OCI-LY1 (cell line): ENCODE measurements around the gene GRIA1.

ENCODE experiments used
- H2AFZ ChIP-seq: fragments of 200-600 bp; sonication (generic), shearing (Covaris generic); 2 replicates; pipeline ENCODE4 v1.6.0; 2014; ENCODE audit warnings: antibody characterized with exemption, mild to moderate bottlenecking, low read length
- H3F3A ChIP-seq: fragments of 200-600 bp; sonication (generic), shearing (Covaris generic); 2 replicates; pipeline ENCODE4 v1.6.0; 2014; ENCODE audit warnings: mild to moderate bottlenecking, antibody characterized with exemption, low read length, moderate library complexity; ENCODE audit not compliant: insufficient read depth
- H3K27ac ChIP-seq: fragments of 200-600 bp; sonication (generic); 2 replicates; pipeline ENCODE4 v1.5.1; 2014; ENCODE audit warnings: low read length, mixed run types, mild to moderate bottlenecking, low read depth; ENCODE audit not compliant: poor library complexity, severe bottlenecking
- H3K27me3 ChIP-seq: fragments of 200-600 bp; sonication (generic); 2 replicates; pipeline ENCODE4 v1.6.0; 2014; ENCODE audit warnings: antibody characterized with exemption, mild to moderate bottlenecking, low read length, moderate library complexity; ENCODE audit not compliant: insufficient read depth
- H3K36me3 ChIP-seq: fragments of 200-600 bp; sonication (generic); 2 replicates; pipeline ENCODE4 v1.6.1; 2014; ENCODE audit warnings: mild to moderate bottlenecking, antibody characterized with exemption, low read length, moderate library complexity, mixed read lengths; ENCODE audit not compliant: insufficient read depth
- H3K4me1 ChIP-seq: fragments of 200-600 bp; sonication (generic); 2 replicates; pipeline ENCODE4 v1.5.1; 2014; ENCODE audit warnings: mild to moderate bottlenecking, low read length, moderate library complexity; ENCODE audit not compliant: insufficient read depth, severe bottlenecking
- H3K4me2 ChIP-seq: fragments of 200-600 bp; sonication (generic), shearing (Covaris generic); 2 replicates; pipeline ENCODE4 v1.6.1; 2014; ENCODE audit warnings: low read length
- H3K4me3 ChIP-seq: fragments of 200-600 bp; sonication (generic); 2 replicates; pipeline ENCODE4 v1.5.1; 2014; ENCODE audit warnings: low read length, low read depth, mild to moderate bottlenecking, mixed read lengths; ENCODE audit not compliant: poor library complexity, severe bottlenecking
- H3K79me2 ChIP-seq: fragments of 200-600 bp; shearing (Covaris generic); 2 replicates; pipeline ENCODE4 v1.6.1; 2016; ENCODE audit warnings: mixed run types, low read length, mixed read lengths; ENCODE audit not compliant: insufficient read depth
- H3K9ac ChIP-seq: fragments of 200-600 bp; sonication (generic), shearing (Covaris generic); 2 replicates; pipeline ENCODE4 v1.6.1; 2014; ENCODE audit warnings: mild to moderate bottlenecking, low read length, mixed read lengths
- H3K9me2 ChIP-seq: fragments of 200-600 bp; sonication (generic), shearing (Covaris generic); 2 replicates; pipeline ENCODE4 v1.6.1; 2014; ENCODE audit warnings: low read depth, mild to moderate bottlenecking, low read length, mixed read lengths
- H3K9me3 ChIP-seq: fragments of 200-600 bp; shearing (Covaris generic); 2 replicates; pipeline ENCODE4 v1.6.1; 2014; ENCODE audit warnings: low read length, mixed read lengths
- H4K20me1 ChIP-seq: fragments of 200-600 bp; sonication (generic), shearing (Covaris generic); 2 replicates; pipeline ENCODE4 v1.6.0; 2016; ENCODE audit warnings: mild to moderate bottlenecking, low read length; ENCODE audit not compliant: insufficient read depth
- EZH2 ChIP-seq: fragments of 200-600 bp; sonication (generic), shearing (Covaris generic); IDR thresholded peaks from 2 replicates; pipeline ENCODE4 v1.8.0; 2017; ENCODE audit warnings: borderline replicate concordance, mixed run types, mild to moderate bottlenecking, antibody characterized with exemption, low read length, moderate library complexity, mixed read lengths
- TF ChIP-seq, protein P1 (sequence below): fragments of 200-600 bp; sonication (generic), shearing (Covaris generic); IDR thresholded peaks from 2 replicates; pipeline ENCODE4 v1.5.1; 2017; ENCODE audit warnings: mild to moderate bottlenecking, antibody characterized with exemption, low read length, moderate library complexity, mixed read lengths

GRIA1 gene

DNA sequence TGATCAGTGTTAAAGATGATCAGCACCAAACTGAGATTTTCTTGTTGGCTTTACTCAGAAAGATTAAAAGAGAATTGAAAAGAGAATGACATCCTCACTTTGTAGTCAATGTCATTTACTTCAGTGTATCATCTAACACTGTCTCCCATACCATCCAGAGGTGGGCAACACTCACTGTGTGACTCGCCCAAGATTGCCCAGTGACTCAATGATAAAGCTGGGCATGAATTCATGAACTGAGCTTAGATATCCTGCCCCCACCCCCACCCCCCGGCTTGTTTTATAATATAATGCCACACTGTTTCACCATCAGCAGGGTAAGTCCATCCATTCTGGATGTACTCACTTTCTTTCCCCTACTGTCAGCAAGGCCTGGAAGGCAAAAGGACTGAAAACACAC lies 306.1 kb downstream of the GRIA1 start:
- Histone ChIP-seq H3K27ac (no peak overlapping the region), H2AFZ (no peak overlapping the region), H3K79me2 (no peaks in the 10 kb centered on the region), H3K4me1 (no peaks in the 10 kb centered on the region), H3F3A (no peaks in the 10 kb centered on the region), H3K9me2 (no peaks in the 10 kb centered on the region), H3K36me3 (no peaks in the 10 kb centered on the region), H3K9me3 (no peaks in the 10 kb centered on the region), H3K4me2 (no peak overlapping the region), H3K4me3 (no peak overlapping the region), H4K20me1 (no peaks in the 10 kb centered on the region), H3K9ac (no peak overlapping the region), H3K27me3 (no peaks in the 10 kb centered on the region)
- TF ChIP-seq, protein P1, sequence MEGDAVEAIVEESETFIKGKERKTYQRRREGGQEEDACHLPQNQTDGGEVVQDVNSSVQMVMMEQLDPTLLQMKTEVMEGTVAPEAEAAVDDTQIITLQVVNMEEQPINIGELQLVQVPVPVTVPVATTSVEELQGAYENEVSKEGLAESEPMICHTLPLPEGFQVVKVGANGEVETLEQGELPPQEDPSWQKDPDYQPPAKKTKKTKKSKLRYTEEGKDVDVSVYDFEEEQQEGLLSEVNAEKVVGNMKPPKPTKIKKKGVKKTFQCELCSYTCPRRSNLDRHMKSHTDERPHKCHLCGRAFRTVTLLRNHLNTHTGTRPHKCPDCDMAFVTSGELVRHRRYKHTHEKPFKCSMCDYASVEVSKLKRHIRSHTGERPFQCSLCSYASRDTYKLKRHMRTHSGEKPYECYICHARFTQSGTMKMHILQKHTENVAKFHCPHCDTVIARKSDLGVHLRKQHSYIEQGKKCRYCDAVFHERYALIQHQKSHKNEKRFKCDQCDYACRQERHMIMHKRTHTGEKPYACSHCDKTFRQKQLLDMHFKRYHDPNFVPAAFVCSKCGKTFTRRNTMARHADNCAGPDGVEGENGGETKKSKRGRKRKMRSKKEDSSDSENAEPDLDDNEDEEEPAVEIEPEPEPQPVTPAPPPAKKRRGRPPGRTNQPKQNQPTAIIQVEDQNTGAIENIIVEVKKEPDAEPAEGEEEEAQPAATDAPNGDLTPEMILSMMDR = no peak

DNA sequence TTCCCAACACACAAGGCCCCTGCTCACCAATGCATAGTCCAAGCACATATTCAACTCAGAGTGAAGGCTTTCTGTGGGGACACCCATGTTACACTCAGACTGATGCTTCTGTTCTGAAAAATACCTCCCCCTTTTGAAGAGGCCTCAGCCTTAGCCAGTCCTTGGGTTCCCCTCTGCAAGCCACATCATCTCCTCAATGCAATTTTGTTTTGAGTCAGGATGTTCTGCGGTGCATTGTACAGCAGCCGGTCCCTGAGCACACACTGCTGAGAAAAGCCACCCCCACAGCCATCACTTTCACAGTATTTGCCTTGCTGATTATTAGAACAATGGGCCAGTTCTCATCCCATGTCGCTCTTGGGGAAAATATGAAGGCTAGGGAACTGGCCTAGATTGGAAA lies 307.0 kb downstream of the GRIA1 start:
- Histone ChIP-seq H3F3A (no peaks in the 10 kb centered on the region), H3K4me1 (no peaks in the 10 kb centered on the region), H4K20me1 (no peaks in the 10 kb centered on the region), H3K9ac (no peak overlapping the region), H3K9me2 (no peaks in the 10 kb centered on the region), H3K9me3 (no peaks in the 10 kb centered on the region), H3K27ac (no peak overlapping the region), H3K27me3 (no peaks in the 10 kb centered on the region), H3K4me2 (no peak overlapping the region), H3K79me2 (no peaks in the 10 kb centered on the region), H3K4me3 (no peak overlapping the region), H2AFZ (no peak overlapping the region), H3K36me3 (no peaks in the 10 kb centered on the region)
- TF ChIP-seq EZH2 = no peak
- TF ChIP-seq, protein P1 = no peak

DNA sequence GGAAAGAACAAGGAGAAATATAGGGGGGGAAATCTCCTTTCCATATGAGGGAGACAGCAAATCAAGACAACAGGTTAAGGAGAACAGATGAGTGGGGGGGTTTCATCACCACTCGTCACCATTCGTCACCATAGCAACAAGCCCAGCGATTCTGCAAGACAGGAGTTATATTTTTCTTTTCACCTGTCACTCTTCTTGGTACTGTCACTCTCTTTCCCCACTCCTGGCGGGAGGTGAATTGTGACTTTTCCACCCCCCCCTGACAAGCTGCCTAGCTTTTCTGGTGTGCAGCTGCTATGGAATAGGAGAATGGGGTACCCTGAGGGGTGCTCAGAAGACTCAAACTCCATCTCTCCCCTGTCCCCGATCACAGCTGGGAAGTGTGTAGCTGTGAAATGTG lies 308.4 kb downstream of the GRIA1 start:
- Histone ChIP-seq H3K4me2 (no peak overlapping the region), H3K9me3 (no peaks in the 10 kb centered on the region), H4K20me1 (no peaks in the 10 kb centered on the region), H3K27ac (no peak overlapping the region), H3K79me2 (no peaks in the 10 kb centered on the region), H3K4me1 (no peaks in the 10 kb centered on the region), H3K4me3 (no peak overlapping the region), H3K36me3 (no peaks in the 10 kb centered on the region), H3K9me2 (no peaks in the 10 kb centered on the region), H3K27me3 (no peaks in the 10 kb centered on the region), H3K9ac (no peak overlapping the region), H2AFZ (no peak overlapping the region), H3F3A (no peaks in the 10 kb centered on the region)
- TF ChIP-seq EZH2 = no peak
- TF ChIP-seq, protein P1 = no peak
